IMR-90 (cell line): ENCODE results near the gene NPY2R. TPM values are rescaled to one million over a fixed set of nuclear protein-coding genes. Genes with fewer than 3 reads are reported as not detected.

Experiments
- ATAC-seq: fragments of 200-7000 bp; cut with Tn5 transposase; 2 replicates; pipeline ENCODE4 v1.9.1; 2020; ENCODE audit warnings: low read depth, mild to moderate bottlenecking, moderate library complexity
- BruUV-seq: library from RNA; stranded (reverse); fragments of 400-500 nt; replicated peaks from 2 replicates; lab custom pipeline; 2021; lab: Mats Ljungman, UMichigan
- CTCF ChIA-PET: fragments of 300-600 bp; formaldehyde crosslinking; extraction: SDS; loops from one replicate; lab custom pipeline; 2021; ENCODE audit warnings: antibody characterized with exemption; lab: Yijun Ruan, JAX
- POLR2A ChIA-PET: fragments of 300-600 bp; sonication (Branson Sonifier 250); formaldehyde crosslinking; loops from one replicate; lab custom pipeline; 2022; ENCODE audit warnings: antibody characterized with exemption; ENCODE audit not compliant: unreplicated experiment; lab: Charles Lee
- DNase-seq: peaks from one replicate; pipeline ENCODE4 v3.0.0; 2013
- H2AFZ ChIP-seq: replicated peaks from 2 replicates; pipeline ENCODE3; 2013; ENCODE audit warnings: low read length, mild to moderate bottlenecking; ENCODE audit not compliant: poor library complexity
- H2AK5ac ChIP-seq: 2 replicates; pipeline ENCODE4 v1.6.1; 2013; ENCODE audit warnings: low read depth, low read length, inconsistent platforms
- H2AK9ac ChIP-seq: replicated peaks from 2 replicates; pipeline ENCODE3; 2013; ENCODE audit warnings: mild to moderate bottlenecking, low read depth, low read length, moderate library complexity; ENCODE audit not compliant: poor library complexity
- H2BK120ac ChIP-seq: 2 replicates; pipeline ENCODE4 v1.6.1; 2013; ENCODE audit warnings: low read depth, low read length, inconsistent platforms
- H2BK15ac ChIP-seq: 3 replicates; pipeline ENCODE4 v1.6.1; 2013; ENCODE audit warnings: low read depth, low read length, inconsistent platforms
- H2BK20ac ChIP-seq: 2 replicates; pipeline ENCODE4 v1.6.1; 2013; ENCODE audit warnings: low read depth, mild to moderate bottlenecking, inconsistent platforms, low read length, moderate library complexity
- H2BK5ac ChIP-seq: 2 replicates; pipeline ENCODE4 v1.6.1; 2013; ENCODE audit warnings: mild to moderate bottlenecking, low read depth, low read length, inconsistent platforms; ENCODE audit not compliant: poor library complexity, severe bottlenecking
- H3K14ac ChIP-seq: replicated peaks from 2 replicates; pipeline ENCODE4 v1.6.1; 2013; ENCODE audit warnings: low read depth, low read length, inconsistent platforms
- H3K18ac ChIP-seq: 2 replicates; pipeline ENCODE4 v1.6.1; 2013; ENCODE audit warnings: low read depth, low read length, control low read depth
- H3K23ac ChIP-seq: 2 replicates; pipeline ENCODE4 v1.6.1; 2013; ENCODE audit warnings: low read depth, low read length, inconsistent platforms
- H3K27ac ChIP-seq: 2 replicates; pipeline ENCODE4 v1.5.1; 2013; ENCODE audit warnings: mild to moderate bottlenecking, control low read depth, low read length; ENCODE audit not compliant: insufficient read depth
- H3K27me3 ChIP-seq: 2 replicates; pipeline ENCODE4 v1.6.1; 2013; ENCODE audit warnings: low read length; ENCODE audit not compliant: control insufficient read depth, insufficient read depth
- H3K36me3 ChIP-seq: 2 replicates; pipeline ENCODE4 v1.6.1; 2013; ENCODE audit warnings: low read length, mixed read lengths; ENCODE audit not compliant: control insufficient read depth, insufficient read depth
- H3K4ac ChIP-seq: 2 replicates; pipeline ENCODE4 v1.6.1; 2013; ENCODE audit warnings: low read depth, low read length, inconsistent platforms
- H3K4me1 ChIP-seq: 2 replicates; pipeline ENCODE4 v1.6.1; 2013; ENCODE audit warnings: low read length, mixed read lengths; ENCODE audit not compliant: control insufficient read depth, insufficient read depth
- H3K4me2 ChIP-seq: 2 replicates; pipeline ENCODE4 v1.6.1; 2013; ENCODE audit warnings: low read depth, mild to moderate bottlenecking, control low read depth, low read length, moderate library complexity
- H3K4me3 ChIP-seq: 2 replicates; pipeline ENCODE4 v1.5.1; 2013; ENCODE audit warnings: low read depth, mild to moderate bottlenecking, control low read depth, low read length, moderate library complexity; ENCODE audit not compliant: insufficient read depth
- H3K56ac ChIP-seq: 2 replicates; pipeline ENCODE4 v1.6.1; 2013; ENCODE audit warnings: low read length, inconsistent platforms; ENCODE audit not compliant: insufficient read depth; ENCODE audit errors: extremely low read depth
- H3K79me1 ChIP-seq, 2 experiments: 2 replicates each; pipeline ENCODE4 v1.6.1; 2013; ENCODE audit warnings: low read length in 2 of 2, inconsistent platforms in 1 of 2, low read depth in 1 of 2
- H3K9ac ChIP-seq: 2 replicates; pipeline ENCODE4 v1.6.1; 2013; ENCODE audit warnings: low read depth, low read length, control low read depth
- H3K9me1 ChIP-seq: 2 replicates; pipeline ENCODE4 v1.6.1; 2013; ENCODE audit warnings: low read length, inconsistent platforms; ENCODE audit not compliant: insufficient read depth
- H3K9me3 ChIP-seq: 2 replicates; pipeline ENCODE4 v1.6.1; 2013; ENCODE audit warnings: low read length; ENCODE audit not compliant: control insufficient read depth, insufficient read depth
- H4K20me1 ChIP-seq: 2 replicates; pipeline ENCODE4 v1.6.1; 2013; ENCODE audit warnings: low read length, inconsistent platforms; ENCODE audit not compliant: insufficient read depth
- H4K5ac ChIP-seq: 2 replicates; pipeline ENCODE4 v1.6.1; 2013; ENCODE audit warnings: mild to moderate bottlenecking, low read depth, low read length, control low read depth
- H4K8ac ChIP-seq, 2 experiments: 2 replicates each; pipeline ENCODE4 v1.6.1; 2013; ENCODE audit warnings: low read depth in 2 of 2, low read length in 2 of 2, control low read depth in 1 of 2, inconsistent platforms in 1 of 2
- H4K91ac ChIP-seq: 2 replicates; pipeline ENCODE4 v1.6.1; 2013; ENCODE audit warnings: low read depth, low read length, inconsistent platforms; ENCODE audit not compliant: insufficient read depth
- FOS ChIP-seq: fragments of 150-350 bp; IDR thresholded peaks from 2 replicates; pipeline ENCODE4 v1.6.1; 2016; ENCODE audit warnings: low read depth, low read length
- MAZ ChIP-seq: IDR thresholded peaks from 2 replicates; pipeline ENCODE4 v1.6.1; 2012; ENCODE audit warnings: low read depth, mild to moderate bottlenecking, low read length, improper control_type of control experiment, moderate library complexity, borderline replicate concordance
- RAD21 ChIP-seq: IDR thresholded peaks from 2 replicates; pipeline ENCODE4 v1.6.1; 2012; ENCODE audit warnings: low read length, improper control_type of control experiment
- SMC3 ChIP-seq: fragments of 150-350 bp; IDR thresholded peaks from 2 replicates; pipeline ENCODE4 v1.6.1; 2016; ENCODE audit warnings: low read depth, mild to moderate bottlenecking, antibody characterized with exemption, low read length, moderate library complexity
- USF2 ChIP-seq: fragments of 150-350 bp; IDR thresholded peaks from 2 replicates; pipeline ENCODE4 v1.6.1; 2017; ENCODE audit warnings: mild to moderate bottlenecking, antibody characterized with exemption, low read length, low read depth
- WGBS, 2 experiments: methylation state at CpG; one replicate each; pipeline versions ENCODE4 v1.1.5 to v1.1.7; 2013; ENCODE audit warnings: missing lambda C conversion rate in 2 of 2; ENCODE audit not compliant: insufficient read length in 1 of 2; ENCODE audit errors: extremely low coverage in 2 of 2; 5-methylcytosine and 5-hydroxymethylcytosine counted together
- dilution Hi-C: fragments of 300-500 bp; cut with HindIII; formaldehyde crosslinking; loops from one replicate; pipeline ENCODE4 v1.14.3; 2018; ENCODE audit warnings: low sequenced_read_pairs; ENCODE audit not compliant: unreplicated experiment
- in situ Hi-C: fragments of 300-500 bp; cut with MboI; formaldehyde crosslinking; loops from 3 replicates; pipeline ENCODE4 v1.14.3; 2019; ENCODE audit warnings: low sequenced_read_pairs, inconsistent platforms, mixed read lengths
- intact Hi-C: fragments of 100-400 bp; cut with micrococcal nuclease; formaldehyde crosslinking; loops from 2 replicates; pipeline ENCODE4 v1.10.0; 2022
- polyA plus RNA-seq, 3 experiments: library from polyadenylated mRNA; depleted of rRNA; stranded (reverse); fragments of >200 nt; gene quantifications; 2 replicates each; pipeline ENCODE4 v1.2.3, GENCODE V29; 2012; ENCODE audit warnings: low replicate concordance in 1 of 3
- total RNA-seq: library from RNA; depleted of rRNA; stranded (reverse); fragments of >200 nt; gene quantifications from 2 replicates; pipeline ENCODE4 v1.2.3, GENCODE V29; 2012

The NPY2R gene
- total and polyA plus RNA-seq, 2 of the 4 experiments (the other 2 are of a cell fraction): not detected

- Histone ChIP-seq H3K14ac (no peak overlapping the region), H2AFZ (peak overlapping the region; percentile 0), H3K27ac (no peak overlapping the region), H3K4ac (no peak overlapping the region), H4K91ac (no peak overlapping the region), H3K79me1 (no peaks in the 10 kb centered on the region), H3K56ac (no peak overlapping the region), H3K27me3 (peaks cover 17% of the 10 kb centered on the region), H2BK120ac (no peak overlapping the region), H3K36me3 (no peaks in the 10 kb centered on the region), H2AK9ac (no peak overlapping the region), H2AK5ac (no peak overlapping the region), H3K4me3 (no peak overlapping the region), H3K4me2 (no peak overlapping the region), H3K9me1 (no peaks in the 10 kb centered on the region), H4K8ac (no peak overlapping the region), H4K20me1 (no peaks in the 10 kb centered on the region), H3K9ac (no peak overlapping the region), H2BK5ac (no peak overlapping the region), H3K9me3 (no peaks in the 10 kb centered on the region), H3K4me1 (no peaks in the 10 kb centered on the region), H4K5ac (no peak overlapping the region), H2BK15ac (no peak overlapping the region), H2BK20ac (no peak overlapping the region), H3K23ac (no peak overlapping the region), H3K18ac (no peak overlapping the region)
- no TSS peak for BruUV-seq
- dilution Hi-C loops: no loop called here
- TF ChIP-seq RAD21 (no peak), SMC3 (no peak), FOS (no peak), USF2 (no peak), MAZ (no peak)
- WGBS, 2 experiments: 0% methylated on average over 1 of the region's 26 CpGs; no CpG with 5 or more reads in 1 of the 2 experiments
- intact Hi-C loops: no loop called here
- DNase-seq: no peak
- CTCF ChIA-PET: no interaction called here
- ATAC-seq: no peak
- POLR2A ChIA-PET: no interaction called here
- in situ Hi-C loops: no loop called here
These were observed 740 bp upstream of the NPY2R start for GRCh38 chr4:155207534-155208257.
